NCI-H526 treated with DMSO at 0.1 percent for 48 hours (cell line): ENCODE measurements around the gene GTPBP4.
"Not testable (repeated sequence)": the region's sequence is repeated elsewhere in the genome, so short reads cannot be mapped to it uniquely, and the experiment has no call there.

Experiments
- DNase-seq: peaks from one replicate; lab custom pipeline; 2025; lab: John Stamatoyannopoulos, UW

GTPBP4 gene

GRCh38 chr10:988667-989545 lies 672 bp downstream of the GTPBP4 start:
- no peak for DNase-seq

- no peak for DNase-seq
Observed at GRCh38 chr10:990808-991207, 2.6 kb downstream of the GTPBP4 start.

GRCh38 chr10:992467-992866 lies 4.2 kb downstream of the GTPBP4 start:
- no peak for DNase-seq

GRCh38 chr10:992871-993270 lies 4.6 kb downstream of the GTPBP4 start:
- no peak for DNase-seq

- no peak for DNase-seq
Observed at GRCh38 chr10:994836-995558, 6.8 kb downstream of the GTPBP4 start.

GRCh38 chr10:995559-995926 lies 7.3 kb downstream of the GTPBP4 start:
- DNase-seq, result no peak

- DNase-seq, result no peak
Observed at GRCh38 chr10:996031-996430, 7.8 kb downstream of the GTPBP4 start.

GRCh38 chr10:997266-998022 lies 9.2 kb downstream of the GTPBP4 start:
- no peak for DNase-seq

GRCh38 chr10:1002425-1003006 lies 14.3 kb downstream of the GTPBP4 start:
- no peak for DNase-seq

GRCh38 chr10:1003884-1004670 lies 15.8 kb downstream of the GTPBP4 start:
- no peak for DNase-seq

- no peak for DNase-seq
Observed at GRCh38 chr10:1006573-1006972, 18.3 kb downstream of the GTPBP4 start.

- no peak for DNase-seq
Observed at GRCh38 chr10:1007583-1007982, 19.3 kb downstream of the GTPBP4 start.

- no peak for DNase-seq
Observed at GRCh38 chr10:1009071-1009494, 20.8 kb downstream of the GTPBP4 start.

GRCh38 chr10:1009947-1010346 lies 21.7 kb downstream of the GTPBP4 start:
- not testable (repeated sequence) for DNase-seq

- DNase-seq, result no peak
Observed at GRCh38 chr10:1010703-1011102, 22.5 kb downstream of the GTPBP4 start.

- no peak for DNase-seq
Observed at GRCh38 chr10:1011696-1012095, 23.5 kb downstream of the GTPBP4 start.

GRCh38 chr10:1015688-1016087 lies 27.5 kb downstream of the GTPBP4 start:
- no peak for DNase-seq

GRCh38 chr10:1019362-1019761 lies 31.1 kb downstream of the GTPBP4 start:
- no peak for DNase-seq

GRCh38 chr10:1020460-1020859 lies 32.2 kb downstream of the GTPBP4 start:
- no peak for DNase-seq

- DNase-seq, result no peak
Observed at GRCh38 chr10:1020958-1021357, 32.7 kb downstream of the GTPBP4 start.

- no peak for DNase-seq
Observed at GRCh38 chr10:1022413-1022812, 34.2 kb downstream of the GTPBP4 start.
